ENCODE data around the gene RTP5.
A peak's percentile ranks its signal among the peaks of the same experiment; 100 is the strongest.

Gene RTP5

DNA sequence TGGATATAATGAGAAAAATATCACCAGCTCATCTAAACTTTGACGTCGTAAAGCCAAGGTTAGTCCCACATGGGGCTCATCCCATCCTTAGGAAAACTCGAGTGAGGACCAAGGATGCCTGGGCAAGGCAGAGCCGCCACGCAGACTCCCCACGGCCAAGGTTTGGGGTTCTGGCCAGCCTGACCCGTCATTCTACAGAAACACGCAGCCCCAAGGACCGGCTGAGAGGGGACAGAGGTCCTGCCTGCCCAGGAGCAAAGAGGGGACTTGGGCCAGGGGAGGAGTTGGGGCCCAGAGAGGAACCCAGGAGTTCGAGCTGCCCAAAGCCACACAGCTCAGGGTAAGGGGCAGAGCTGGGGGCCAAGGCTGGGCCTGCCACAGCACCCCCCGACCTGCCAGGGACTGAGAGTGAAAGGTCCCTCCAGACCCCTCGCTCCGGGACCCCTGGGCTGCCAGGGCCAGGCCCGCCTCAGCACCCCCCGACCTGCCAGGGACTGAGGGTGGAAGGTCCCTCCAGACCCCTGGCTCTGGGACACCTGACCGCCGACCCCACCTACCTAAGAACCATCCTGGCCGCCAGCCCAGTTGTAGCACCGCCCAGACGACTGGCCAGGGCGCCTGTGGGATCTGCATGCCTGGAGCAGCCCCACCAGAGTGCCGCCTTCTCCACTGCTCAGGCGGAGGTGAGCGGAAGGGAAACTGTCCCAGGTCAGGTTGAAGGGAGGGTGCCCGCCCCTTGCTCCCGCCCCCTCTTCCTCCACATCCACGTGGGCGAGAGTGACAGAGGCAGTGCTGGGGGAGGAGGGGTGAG lies 11.1 kb upstream of the RTP5 start, which contains the start of gene PDCD1:
PDCD1 (minus strand) TSS at position 689 of the 811 bp plus-strand sequence; CDS start at position 633, 56 bp downstream.
- DNase-seq = peak; percentile 72

DNA sequence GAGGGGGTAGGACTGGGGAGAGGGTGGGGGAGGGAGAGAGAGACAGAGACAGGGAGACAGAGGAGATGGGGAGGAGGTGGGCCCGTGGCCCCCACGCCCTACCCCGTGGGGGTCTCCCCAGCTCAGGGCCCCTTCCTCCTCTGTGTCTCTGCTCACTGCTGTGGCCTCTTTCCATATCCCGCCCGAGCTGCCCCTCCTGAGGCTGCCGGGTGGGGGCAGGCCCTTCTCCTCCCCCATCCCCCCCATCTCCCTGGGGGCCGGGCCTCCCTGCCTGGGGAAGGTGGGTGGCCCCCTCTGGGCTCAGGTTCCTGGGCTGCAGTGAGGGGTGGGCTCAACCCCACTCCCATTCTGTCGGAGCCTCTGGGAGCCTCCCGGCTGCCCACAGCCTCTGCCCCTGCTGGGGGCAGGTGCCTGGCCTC lies 10.5 kb upstream of the RTP5 start:
- no peak for DNase-seq

DNA sequence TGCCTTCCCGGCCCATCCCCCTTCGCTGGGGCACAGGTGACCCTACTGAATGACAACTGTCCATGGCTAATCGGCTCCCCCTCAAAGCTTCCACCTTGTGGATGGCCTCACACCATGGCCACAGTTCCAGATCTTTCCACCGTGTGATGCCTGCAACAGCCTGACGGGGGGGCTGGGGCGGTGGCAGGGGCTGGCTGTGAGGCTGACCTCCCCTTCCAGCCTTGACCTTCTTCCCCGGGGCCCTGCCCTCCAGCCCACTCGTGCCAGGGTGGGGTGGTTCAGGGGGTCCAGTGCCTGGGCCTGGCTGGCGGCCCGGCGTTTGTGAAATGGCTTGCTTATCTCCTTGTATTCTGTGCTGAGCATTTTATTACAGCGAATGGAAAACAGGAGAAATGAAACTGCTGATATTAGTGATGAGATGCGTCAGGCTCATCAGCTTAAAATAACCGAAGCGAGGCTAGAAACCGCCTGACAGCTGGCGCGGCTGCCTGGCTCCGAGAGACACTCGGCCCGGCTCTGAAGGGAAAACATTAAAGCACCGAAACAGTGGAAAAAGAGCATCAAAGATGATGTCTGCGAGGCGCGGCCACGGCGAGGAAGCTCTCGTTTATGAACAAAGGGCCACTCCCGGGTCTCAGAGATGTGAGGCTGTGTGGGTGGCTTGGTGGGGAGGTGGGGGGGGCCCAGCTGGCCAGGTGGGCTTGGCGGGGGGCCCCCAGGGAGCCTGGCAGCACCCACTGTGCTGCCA lies 9.9 kb upstream of the RTP5 start:
- peak; percentile 74 for DNase-seq

DNA sequence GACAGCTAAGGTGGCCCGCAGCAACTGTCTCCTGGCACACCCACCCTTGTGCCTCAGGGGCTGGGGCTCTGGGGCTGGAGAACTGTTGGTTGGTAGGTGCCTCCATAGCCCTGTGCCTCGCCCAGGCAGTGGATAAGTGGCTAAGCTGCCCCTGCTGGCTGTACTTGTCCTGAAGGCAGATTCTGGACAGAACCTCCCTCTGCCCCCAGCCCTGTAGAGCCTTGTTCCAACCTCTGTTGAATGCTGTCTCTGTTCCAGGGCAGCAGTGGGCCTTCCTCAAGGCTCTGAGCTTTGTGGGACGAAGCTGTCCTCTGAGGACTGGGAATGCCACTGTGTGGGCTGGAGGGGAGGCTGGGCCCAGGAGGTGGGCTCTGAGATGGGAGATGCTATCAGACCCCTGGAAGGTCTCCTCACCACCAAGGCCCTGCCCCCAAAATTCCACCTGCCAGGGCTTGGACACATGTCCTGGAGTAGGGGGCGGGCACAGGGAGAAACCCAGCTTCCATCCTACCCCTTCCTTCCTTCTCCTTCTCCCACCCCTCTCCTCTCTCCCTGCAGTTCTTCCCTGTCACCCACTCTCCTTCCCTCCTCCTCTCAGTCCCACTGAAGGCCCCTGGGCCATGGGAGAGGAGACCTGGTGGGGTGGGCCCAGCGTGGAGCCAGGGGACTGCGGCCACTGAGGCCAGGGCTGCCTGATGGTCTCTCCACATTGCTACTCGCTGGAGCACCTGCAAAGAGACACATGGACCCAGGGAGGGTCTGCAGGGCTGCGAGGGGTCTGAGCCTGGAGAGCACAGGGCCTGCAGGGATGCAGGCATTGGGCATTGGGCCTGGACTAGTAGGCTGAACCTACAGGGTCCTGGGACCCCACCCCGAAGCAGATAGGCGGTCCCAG lies 9.1 kb upstream of the RTP5 start:
- DNase-seq = no peak

DNA sequence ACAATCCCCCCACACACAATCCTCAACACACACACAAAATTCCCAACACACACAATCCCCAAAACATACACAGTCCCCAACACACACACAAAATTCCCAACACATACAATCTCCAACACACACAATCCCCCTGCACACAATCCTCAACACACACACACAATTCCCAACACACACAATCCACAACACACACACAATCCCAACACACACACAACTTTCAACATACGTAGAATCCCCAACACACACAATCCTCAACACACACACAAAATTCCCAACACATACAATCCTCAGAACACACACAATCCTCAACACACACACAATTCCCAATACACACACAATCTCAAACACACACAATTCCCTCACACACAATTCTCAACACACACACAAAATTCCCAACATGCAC lies 8.3 kb upstream of the RTP5 start:
- DNase-seq = no peak

DNA sequence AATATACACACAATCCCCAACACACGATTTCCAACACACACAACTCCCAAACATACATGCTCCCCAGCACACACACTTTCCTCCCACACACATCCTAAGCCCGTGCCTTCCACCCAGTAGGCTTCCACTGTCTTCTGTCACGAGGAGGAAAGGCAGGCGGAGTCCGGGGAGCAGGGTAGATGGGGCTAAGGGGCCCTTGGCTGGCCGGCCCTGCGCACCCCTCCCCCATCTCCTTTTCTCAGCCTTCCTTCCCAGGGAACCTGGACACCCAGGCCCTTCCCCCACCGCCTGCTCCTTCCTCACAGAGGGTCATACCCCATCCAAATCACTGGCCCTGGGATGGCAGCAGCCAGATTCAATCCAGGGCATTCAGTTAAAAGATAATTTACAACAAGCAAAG lies 7.4 kb upstream of the RTP5 start:
- no peak for DNase-seq

DNA sequence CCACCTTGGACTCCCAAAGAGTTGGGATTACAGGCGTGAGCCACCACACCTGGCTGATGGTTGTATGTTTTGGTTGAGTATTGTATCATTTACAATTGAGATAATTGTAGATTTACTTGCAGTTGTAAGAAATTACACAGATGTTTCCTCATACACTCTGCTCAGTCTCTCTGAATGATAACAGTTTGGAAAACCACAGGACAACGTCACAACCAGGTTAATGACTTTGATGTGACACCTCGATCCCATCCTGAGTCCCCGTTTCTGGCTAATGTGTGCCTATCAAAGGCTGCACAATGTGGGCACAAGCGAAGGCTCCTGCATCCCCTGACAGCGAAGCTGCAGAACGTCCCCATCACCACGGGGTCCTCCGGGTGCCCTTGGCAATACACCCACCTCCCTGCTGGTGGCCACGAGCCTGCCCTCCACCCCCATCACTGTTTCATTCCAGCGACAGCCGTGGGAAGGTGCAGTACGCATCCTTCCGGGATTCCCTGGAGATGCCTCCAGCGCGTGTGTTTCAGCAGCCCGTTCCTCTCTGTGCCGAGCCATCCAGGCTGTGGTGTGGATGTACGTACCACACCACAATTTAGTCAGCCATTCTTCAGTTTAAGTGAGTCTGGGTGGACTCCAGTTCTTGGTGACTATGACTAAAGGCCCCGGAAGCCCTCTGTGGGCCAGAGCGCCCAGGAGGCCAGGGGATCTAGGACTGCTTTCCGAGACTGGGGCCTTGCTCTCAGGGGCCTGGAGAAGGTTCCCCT lies 6.6 kb upstream of the RTP5 start:
- no peak for DNase-seq

DNA sequence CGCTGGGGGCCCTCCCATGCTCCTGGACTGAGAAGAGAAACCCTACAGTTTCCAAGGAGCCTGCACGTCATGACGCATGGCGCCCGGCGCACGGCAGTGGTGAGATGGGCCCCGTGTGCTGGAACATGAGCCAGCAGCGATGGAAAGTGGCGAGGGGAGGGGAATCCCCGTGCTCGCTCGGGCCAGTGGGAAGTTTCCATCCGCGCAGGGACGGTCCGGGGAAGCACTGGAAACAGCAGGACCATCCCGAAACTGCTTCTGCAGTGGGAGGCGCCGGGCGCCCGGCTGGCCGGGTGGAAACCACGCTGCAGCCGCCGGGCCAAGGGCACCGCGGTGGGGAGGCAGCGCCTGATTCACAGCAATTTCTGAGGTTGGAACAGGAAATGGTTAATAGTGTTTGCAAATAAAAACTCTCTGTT lies 6.0 kb upstream of the RTP5 start:
- DNase-seq = peak; percentile 68

DNA sequence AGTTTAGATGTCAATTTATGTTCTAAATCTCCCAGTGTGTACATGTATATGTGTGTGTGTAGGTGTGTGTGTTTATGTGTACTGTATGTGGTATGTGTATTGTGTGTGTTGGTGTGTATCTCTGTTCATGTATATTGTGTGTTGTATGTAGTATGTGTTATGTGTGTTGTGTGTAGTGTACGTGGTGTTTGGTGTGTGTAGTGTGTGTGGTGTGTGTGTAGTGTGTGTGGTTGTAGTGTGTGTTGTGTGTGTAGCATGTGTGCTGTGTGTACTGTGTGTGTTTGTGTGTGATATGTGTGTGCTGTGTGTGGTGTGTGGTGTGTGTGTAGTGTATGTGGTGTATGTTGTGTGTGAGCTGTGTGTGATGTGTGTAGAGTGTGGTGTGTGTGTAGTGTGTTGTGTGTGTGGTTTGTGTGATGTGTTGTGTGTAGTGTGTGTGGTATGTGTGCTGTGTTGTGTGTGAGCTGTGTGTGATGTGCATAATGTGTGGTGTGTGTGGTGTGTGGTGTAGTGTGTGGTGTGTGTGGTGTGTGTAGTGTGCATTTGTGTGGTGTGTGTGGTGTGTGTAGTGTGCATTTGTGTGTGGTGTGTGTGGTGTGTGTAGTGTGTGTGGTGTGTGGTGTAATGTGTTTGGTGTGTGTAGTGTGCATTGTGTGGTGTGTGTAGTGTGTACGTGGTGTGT lies 5.2 kb upstream of the RTP5 start:
- DNase-seq = no peak

DNA sequence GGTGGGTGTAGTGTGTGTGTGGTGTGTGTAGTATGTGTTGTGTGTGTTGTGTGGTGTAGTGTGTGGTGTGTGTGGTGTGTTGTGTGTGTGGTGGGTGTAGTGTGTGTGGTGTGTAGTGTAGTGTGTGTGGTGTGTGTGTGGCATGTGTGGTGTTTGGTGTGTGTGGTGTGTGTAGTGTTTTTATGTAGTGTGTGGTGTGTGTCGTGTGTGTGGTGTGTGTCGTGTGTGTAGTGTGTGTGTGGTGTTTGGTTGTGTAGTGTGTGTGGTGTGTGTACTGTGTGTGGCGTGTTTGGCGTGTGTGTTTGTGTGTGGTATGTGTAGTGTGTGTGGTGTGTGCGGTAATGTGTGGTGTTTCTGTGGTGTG lies 4.7 kb upstream of the RTP5 start:
- no peak for DNase-seq

DNA sequence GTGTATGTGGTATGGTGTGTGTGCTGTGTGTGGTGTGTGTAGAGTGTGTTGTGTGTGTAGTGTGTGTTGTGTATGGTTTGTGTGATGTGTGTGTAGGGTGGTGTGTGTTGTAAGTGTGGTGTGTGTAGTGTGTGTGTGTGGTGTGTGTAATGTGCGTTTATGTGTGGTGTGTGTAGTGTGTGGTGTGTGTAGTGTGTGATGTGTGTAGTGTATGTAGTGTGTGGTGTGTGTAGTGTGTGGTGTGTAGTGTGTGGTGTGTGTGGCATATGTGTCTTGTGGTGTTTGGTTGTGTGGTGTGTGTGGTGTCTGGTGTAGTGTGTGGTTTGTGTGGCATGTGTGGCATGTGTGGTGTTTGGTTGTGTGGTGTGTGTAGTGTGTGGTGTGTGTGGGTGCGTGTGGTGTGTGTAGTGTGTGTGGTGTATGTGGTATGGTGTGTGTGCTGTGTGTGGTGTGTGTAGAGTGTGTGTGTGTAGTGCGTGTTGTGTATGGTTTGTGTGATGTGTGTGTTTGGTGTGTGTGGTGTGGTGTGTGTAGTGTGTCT lies 4.0 kb upstream of the RTP5 start:
- DNase-seq = no peak

DNA sequence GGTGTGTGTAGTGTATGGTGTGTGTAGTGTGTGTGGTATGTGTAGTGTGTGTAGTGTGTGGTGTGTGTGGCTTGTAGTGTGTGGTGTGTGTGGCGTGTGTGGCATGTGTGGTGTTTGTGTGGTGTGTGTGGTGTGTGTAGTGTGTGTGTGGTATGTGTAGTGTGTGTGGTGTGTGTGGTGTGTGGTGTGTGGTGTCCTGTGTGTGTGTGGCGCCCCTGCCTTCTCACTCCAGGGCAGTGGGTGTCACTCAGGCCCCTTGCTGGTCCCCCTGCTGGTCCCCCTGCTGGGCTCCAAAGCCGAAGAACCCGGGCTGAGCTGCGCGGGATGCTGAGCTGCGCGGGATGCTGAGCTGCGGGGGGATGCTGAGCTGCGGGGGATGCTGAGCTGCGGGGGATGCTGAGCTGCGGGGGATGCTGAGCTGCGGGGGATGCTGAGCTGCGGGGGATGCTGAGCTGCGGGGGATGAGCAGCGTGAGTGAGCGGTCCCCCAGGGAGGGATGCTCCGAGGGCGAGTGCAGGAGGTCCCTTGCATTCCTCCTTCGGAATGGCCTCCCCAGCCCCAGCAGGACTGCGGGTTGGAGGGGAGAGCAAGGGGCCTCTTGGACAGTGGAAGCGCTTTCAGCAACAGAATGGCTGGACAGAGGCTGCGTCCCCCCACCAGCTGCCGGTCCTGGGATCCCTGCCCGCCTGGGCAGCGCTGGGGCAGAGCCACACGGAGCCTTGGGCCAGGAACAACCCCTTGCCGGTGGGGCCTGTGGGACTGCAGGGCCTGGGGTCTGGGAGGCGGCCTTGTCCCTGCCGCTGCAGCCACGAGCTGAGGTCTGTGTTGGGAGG lies 3.4 kb upstream of the RTP5 start:
- no peak for DNase-seq

DNA sequence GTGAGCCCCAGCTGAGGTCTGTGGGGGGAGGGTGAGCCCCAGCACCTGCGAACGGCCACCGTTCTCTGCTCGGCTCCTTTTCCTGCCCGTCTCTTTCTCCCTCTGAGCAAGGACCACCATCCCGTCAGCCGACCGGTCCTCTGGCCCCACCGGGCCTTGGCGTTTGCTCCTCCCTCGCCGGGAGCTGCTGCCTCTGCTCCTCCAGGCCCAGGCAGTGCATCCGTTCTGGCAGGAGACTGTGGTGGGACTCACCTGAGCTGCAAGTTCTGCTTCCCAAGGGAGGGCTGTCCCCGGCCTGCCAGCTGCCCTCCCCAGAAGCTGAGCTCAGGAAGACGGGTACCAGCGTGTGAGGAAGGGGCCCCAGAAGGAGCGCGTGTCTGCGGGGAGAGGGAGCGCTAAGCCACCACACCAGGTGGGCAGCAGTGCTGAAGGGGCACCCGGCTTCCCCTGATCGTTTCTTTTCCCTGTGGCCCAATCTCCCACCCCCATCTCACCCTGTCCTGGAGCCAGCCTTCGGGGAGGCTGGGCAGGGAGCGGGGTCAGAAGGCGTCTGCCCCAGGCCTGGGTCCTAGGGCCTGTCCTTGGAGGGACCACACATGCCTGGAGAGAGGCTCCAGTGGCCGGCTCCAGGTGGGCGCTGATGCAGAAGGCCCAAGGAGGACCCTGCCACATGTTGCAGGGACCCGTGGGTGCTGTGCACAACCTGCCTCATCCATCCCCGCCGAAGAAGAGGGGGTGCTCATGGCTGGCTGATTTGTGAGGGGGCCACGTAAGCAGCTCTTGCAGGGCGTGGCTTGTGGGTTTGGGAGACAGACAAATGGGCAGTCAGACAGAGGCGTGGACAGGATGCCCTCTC lies 2.5 kb upstream of the RTP5 start:
- DNase-seq = no peak

DNA sequence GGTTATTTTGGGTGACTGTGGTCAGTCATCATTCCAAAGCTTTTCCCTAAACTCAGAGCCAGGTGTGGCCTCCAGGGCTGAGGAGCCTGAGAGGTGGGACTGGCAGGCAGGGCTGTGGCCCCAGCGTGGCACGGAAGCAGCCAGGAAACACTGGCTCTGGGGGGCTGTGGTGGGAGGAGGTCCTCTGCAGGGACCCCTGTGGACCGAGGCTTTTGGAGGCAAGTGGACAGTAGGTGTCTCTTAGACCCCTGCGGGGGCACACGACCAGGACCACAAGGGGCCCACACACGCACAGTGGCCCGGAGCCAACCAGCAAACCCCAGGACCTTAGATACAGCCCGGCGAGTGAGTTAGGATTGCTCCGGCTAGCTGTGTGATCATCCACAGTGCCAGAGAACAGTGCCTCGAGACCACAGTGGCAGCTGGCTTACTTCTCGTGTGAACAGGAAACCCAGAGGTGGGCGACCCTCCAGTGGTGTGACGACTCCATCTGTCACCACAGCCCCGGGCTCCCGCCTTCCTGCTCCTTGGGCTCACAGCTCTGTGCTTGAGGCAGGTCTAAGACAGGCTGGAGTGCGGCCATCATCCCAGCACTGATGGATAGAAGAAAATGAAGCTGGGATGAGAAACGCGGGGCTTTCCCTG lies 1.6 kb upstream of the RTP5 start:
- peak; percentile 44 for DNase-seq

DNA sequence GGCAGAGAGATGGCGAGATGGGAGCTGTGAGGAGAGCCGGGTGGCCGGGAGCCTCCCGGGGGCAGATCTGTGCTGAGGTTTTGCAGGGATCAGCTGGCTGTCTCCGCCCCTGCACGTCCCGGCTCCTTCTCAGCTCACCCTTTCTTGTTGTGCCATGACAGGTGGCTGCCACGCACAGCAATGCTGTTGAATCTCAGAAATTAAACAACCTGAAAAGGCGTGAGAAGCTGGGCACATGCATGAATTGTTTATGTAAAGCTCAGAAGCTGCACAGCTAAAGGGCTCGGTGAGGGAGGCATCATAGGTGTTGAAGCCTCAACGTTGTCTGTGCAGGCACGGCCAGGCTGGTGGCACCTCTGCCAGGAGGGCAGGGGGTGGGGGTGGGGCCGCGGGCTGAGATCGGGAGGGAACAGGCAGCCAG lies 858 bp upstream of the RTP5 start:
- DNase-seq = no peak

DNA sequence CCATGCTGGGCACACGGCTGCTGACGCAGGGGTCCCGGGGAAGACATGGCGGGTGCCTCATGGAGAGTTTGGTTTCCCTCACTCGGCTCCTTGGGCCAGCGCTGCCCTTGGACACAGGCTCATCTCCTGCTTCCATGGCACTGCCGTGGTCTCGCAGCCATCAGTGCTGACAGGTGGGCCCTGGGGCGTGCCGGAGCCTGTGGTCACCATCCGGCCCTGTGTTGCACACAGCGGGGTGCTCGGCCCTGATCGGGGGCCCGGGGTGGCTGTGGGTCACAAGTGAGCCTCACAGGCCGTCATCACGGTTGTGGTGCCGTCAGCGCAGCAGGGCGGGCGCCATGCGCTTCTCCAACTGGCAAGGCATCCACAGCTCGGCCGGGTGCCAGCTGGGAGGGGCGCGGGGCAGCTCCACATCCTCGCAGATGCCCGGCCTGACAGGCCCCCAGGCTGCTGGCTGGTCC lies 582 bp downstream of the RTP5 start:
- no peak for DNase-seq

DNA sequence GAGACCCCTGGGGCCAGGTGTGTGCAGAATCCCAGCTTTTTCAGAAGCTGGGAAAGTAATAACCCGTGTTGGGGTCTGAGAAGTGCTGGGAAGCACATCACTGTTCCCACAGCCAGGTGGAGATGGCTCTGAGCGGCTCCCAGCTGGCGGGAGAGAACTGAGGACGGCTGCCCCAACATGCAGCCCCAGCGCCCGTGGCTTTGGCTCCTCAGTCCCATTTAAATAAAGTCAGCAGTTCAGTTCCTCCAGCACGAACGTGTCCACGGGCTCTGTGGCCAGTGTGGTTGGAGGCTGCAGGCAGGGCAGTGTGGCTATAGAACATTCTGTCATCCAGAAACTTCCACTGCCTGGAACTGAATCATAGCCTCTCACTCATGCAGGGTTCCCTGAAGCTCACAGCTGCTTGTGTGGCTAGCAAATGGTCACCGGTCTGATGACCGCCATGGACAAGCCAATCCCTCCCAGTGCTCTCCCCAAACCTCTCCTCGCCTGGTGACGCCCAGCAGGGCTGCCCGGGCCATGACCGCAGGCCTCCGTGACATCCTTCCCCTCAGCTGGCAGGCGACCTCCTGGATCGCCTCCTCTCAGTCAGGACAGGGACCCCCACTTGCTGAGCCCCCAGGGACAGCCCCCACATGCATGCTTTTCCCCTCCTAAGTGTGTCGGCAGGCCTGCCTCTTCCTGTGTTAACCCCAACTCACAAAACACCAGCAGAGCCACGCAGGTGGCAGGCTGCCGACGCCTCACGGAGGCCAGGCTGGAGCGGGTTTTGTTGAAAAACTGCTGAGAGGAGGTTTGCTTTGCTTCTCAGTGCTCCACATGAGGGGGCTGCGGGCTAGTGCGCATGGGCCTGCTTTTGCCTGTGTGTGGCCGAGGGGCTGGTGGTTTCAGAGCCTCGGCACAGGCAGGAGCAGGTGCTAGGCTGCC lies 1.3 kb downstream of the RTP5 start:
- no peak for DNase-seq
